ENCODE measurements around the gene FBXW7. TPM values are rescaled to one million over a fixed set of nuclear protein-coding genes. Genes with fewer than 3 reads are reported as not detected.

Gene FBXW7
- total RNA-seq, 1 donor from 2014 or later, result 128 TPM

- Histone ChIP-seq H3K9me3 (no peaks in the 10 kb centered on the region), H3K4me3 (no peak overlapping the region), H3K27ac (no peak overlapping the region), H3K27me3 (no peaks in the 10 kb centered on the region), H3K4me1 (no peaks in the 10 kb centered on the region), H3K36me3 (no peaks in the 10 kb centered on the region)
- intact Hi-C loops (cut with DNase I), result no loop called here
- no peak for DNase-seq (ENCODE audit: low spot score in 2 of 2)
- no peak for TF ChIP-seq CTCF (IDR thresholded peaks at IDR 0.05)
These were observed 118.2 kb downstream of the FBXW7 start for GRCh38 chr4:152417673-152418072.

DNA sequence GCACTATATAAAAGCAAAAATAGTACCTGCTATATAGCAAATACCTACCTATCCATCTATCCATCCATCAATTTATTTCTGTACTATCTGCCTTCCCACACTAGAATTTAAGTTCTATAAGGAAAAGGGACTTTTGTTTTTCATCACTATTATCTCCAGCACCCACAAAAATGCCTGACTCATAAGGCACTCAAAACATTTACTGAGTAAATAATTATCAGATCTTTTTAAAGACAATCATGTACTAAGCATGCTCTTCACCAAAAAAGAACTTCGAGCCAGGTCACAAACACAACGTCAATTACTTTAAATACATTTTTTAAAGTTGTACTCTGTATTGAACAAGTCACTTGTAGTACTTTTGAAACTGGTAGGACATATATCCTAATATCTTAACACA, 119.9 kb downstream of the FBXW7 start:
- Histone ChIP-seq H3K4me1 (no peaks in the 10 kb centered on the region), H3K4me3 (no peak overlapping the region), H3K36me3 (no peaks in the 10 kb centered on the region), H3K27me3 (no peaks in the 10 kb centered on the region), H3K9me3 (no peaks in the 10 kb centered on the region), H3K27ac (no peak overlapping the region)
- no peak for DNase-seq (ENCODE audit: low spot score in 2 of 2)
- intact Hi-C loops (cut with DNase I), result no loop called here
- no peak for TF ChIP-seq CTCF (IDR thresholded peaks at IDR 0.05)

- TF ChIP-seq CTCF (IDR thresholded peaks at IDR 0.05), result peak in 2 of 3 experiments; percentile 20 to 31
- H3K27ac ChIP-seq, result no peak overlapping the region
- intact Hi-C loops (cut with DNase I), result no loop called here
- no peaks in the 10 kb centered on the region for H3K36me3 ChIP-seq
- no peaks in the 10 kb centered on the region for H3K4me1 ChIP-seq
- no peaks in the 10 kb centered on the region for H3K27me3 ChIP-seq
- DNase-seq (ENCODE audit: low spot score in 2 of 2), result no peak
- no peak overlapping the region for H3K4me3 ChIP-seq
- H3K9me3 ChIP-seq, result no peaks in the 10 kb centered on the region
These were observed 127.2 kb downstream of the FBXW7 start for GRCh38 chr4:152408514-152409327.

GRCh38 chr4:152401424-152401823, 134.5 kb downstream of the FBXW7 start:
- intact Hi-C loops (cut with DNase I), result no loop called here
- no peak for TF ChIP-seq CTCF (IDR thresholded peaks at IDR 0.05)
- Histone ChIP-seq H3K27ac (no peak overlapping the region), H3K36me3 (no peaks in the 10 kb centered on the region), H3K4me1 (no peaks in the 10 kb centered on the region), H3K27me3 (no peaks in the 10 kb centered on the region), H3K9me3 (no peaks in the 10 kb centered on the region), H3K4me3 (no peak overlapping the region)
- DNase-seq (ENCODE audit: low spot score in 2 of 2), result no peak

DNA sequence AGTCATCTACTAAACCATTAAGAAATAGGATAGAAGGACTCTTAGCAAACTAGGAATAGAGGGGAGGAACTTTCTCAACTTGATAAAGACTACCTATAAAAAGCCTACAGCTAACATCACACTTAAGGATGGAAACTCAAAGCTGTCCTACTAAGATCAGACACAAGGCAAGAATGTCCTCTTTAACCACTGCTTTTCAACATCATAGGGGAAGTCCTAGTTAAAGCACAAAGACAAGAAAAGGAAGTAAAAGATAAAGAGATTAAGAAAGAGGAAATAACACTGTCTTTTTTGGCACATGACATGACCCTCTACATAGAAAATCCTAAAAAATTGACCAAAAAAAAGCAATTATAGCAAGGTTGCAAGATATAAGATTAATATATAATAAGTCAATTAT, 136.6 kb downstream of the FBXW7 start:
- TF ChIP-seq CTCF (IDR thresholded peaks at IDR 0.05), result no peak
- Histone ChIP-seq H3K27ac (no peak overlapping the region), H3K27me3 (no peaks in the 10 kb centered on the region), H3K36me3 (no peaks in the 10 kb centered on the region), H3K4me1 (no peaks in the 10 kb centered on the region), H3K9me3 (no peaks in the 10 kb centered on the region), H3K4me3 (no peak overlapping the region)
- intact Hi-C loops (cut with DNase I), result no loop called here
- no peak for DNase-seq (ENCODE audit: low spot score in 2 of 2)

Data from ascending aorta (tissue), 2 donors.